Measurements from ENCODE around the gene ABHD17A. TPM values are rescaled to one million over a fixed set of nuclear protein-coding genes. Genes with fewer than 3 reads are reported as not detected.
"Not testable (repeated sequence)": the region's sequence is repeated elsewhere in the genome, so short reads cannot be mapped to it uniquely, and the experiment has no call there.

ABHD17A gene
- total RNA-seq, 1 donor from 2014 or later = 20.2 TPM

DNA sequence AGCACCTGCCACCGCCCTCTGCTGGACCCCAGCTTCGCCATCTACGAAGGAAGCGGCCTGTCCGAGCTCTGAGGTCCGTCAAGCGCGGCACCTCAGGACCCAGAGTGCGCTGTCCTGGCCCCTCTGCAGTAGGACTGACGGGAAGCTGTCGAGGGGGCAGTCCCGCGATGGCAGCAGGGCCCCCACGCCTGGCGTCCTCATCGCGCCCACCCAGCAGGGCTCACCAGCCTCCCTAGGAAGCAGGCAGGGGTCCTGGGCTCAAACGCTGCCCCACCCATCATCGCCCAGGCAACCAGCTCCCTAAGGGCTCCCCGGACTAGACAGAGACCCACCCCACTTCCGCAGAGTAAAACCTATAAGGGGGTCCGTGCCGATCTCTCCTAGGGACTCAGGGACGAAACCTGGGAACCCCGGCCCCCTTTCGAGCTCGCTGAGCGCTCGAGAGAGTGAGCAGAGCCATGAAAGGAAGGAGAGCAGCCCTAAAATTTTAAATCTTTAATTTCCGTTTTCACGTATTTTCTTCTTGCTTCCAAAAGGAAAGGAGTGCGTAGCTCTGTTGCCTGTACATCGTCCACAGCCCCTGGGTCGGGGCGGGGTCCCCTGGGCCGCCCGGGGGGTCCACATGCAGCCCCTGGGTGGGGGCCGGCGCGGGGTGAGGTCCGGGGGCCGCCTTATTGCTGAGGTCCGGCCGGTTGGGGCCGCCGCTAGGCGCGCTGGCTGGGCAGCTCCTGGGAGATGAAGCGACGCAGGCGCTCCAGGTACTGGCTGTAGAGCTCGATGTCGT lies 8.6 kb downstream of the ABHD17A start:
- Histone ChIP-seq H3K79me2 (ENCODE audit: low read depth) (peaks cover 42% of the 10 kb centered on the region), H3K4me1 (peaks cover 20% of the 10 kb centered on the region), H2AFZ (replicated peaks) (peak overlapping the region; percentile 78), H3K4me3 (peak overlapping the region; percentile 71), H3K4me2 (peak overlapping the region; percentile 92), H4K20me1 (ENCODE audit: low read depth) (peaks cover 30% of the 10 kb centered on the region), H3F3A (ENCODE audit: low read depth) (peaks cover 18% of the 10 kb centered on the region)
- H3K27me3 ChIP-seq; H3K9me3 ChIP-seq (ENCODE audit: low read depth); DNase-seq (ENCODE audit: low spot score); H3K36me3 ChIP-seq; H3K9me3 Mint-ChIP-seq; H3K9ac ChIP-seq; H3K36me3 Mint-ChIP-seq; H3K27me3 Mint-ChIP-seq (ENCODE audit: insufficient read depth, low read depth); H3K27ac ChIP-seq: not testable (repeated sequence)
- H3K4me1 Mint-ChIP-seq = peaks cover 20% of the 10 kb centered on the region
- peak overlapping the region; percentile 90 for H3K4me3 Mint-ChIP-seq
- peak overlapping the region; percentile 42 for H3K27ac Mint-ChIP-seq

DNA sequence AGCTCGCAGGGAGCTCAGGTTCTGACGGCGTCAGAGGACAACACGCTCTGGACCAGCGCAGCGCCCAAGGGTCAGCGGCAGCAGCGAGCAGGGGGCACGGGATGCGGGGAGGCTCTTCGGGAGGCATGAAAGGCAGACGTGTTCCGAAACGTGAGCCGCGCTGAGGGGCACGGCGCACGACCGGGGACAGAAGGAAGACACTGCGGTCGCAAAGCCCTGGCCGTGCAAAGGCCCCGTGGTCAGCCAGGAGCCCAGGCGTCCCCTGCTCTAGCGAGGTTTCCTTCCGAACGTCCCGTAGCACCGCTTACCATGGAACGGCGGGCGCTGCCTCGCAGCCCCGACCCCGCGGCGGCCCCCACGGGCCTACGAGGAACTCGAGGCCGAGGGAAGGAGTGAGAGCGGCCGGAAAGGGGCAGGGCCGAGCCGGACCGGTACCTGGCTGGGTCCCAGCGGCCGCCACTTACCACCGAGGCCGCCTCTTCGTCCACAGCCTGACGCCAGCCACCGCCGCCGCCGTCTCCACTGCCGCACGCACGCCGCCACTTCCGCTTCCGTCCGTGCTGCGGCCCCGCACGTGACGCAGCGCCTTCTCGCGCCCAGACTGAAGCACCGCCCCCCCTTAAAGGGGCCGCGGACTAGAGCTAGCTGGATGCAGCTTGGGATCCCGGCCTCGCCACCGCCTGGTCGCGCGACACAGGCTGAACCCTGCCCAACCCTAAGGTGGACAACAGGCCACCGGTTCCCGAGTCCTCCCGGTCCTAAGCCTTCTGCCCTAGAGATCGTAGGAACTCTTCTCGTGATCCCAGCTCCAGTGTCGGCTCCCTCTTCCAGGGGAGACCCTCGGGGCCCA lies 9.4 kb downstream of the ABHD17A start:
- Histone ChIP-seq H3K4me1 (peaks cover 20% of the 10 kb centered on the region), H3K79me2 (ENCODE audit: low read depth) (peaks cover 47% of the 10 kb centered on the region), H3K4me2 (peak overlapping the region; percentile 92), H3K27ac (no peak overlapping the region), H3K4me3 (peak overlapping the region; percentile 71), H2AFZ (replicated peaks) (peak overlapping the region; percentile 78), H3K36me3 (no peaks in the 10 kb centered on the region), H3F3A (ENCODE audit: low read depth) (peaks cover 18% of the 10 kb centered on the region), H3K9me3 (ENCODE audit: low read depth) (no peaks in the 10 kb centered on the region), H3K9ac (peak overlapping the region; percentile 70), H3K27me3 (no peaks in the 10 kb centered on the region), H4K20me1 (ENCODE audit: low read depth) (peaks cover 30% of the 10 kb centered on the region)
- Mint-ChIP-seq H3K36me3 (no peaks in the 10 kb centered on the region), H3K4me3 (peak overlapping the region; percentile 95), H3K27me3 (ENCODE audit: insufficient read depth, low read depth) (no peaks in the 10 kb centered on the region), H3K4me1 (peaks cover 20% of the 10 kb centered on the region), H3K27ac (peak overlapping the region; percentile 74), H3K9me3 (no peaks in the 10 kb centered on the region)
- peak; percentile 96 for DNase-seq (ENCODE audit: low spot score)
- TF ChIP-seq EZH2 (IDR thresholded peaks at IDR 0.05) = no peak
- TF ChIP-seq, protein P1, sequence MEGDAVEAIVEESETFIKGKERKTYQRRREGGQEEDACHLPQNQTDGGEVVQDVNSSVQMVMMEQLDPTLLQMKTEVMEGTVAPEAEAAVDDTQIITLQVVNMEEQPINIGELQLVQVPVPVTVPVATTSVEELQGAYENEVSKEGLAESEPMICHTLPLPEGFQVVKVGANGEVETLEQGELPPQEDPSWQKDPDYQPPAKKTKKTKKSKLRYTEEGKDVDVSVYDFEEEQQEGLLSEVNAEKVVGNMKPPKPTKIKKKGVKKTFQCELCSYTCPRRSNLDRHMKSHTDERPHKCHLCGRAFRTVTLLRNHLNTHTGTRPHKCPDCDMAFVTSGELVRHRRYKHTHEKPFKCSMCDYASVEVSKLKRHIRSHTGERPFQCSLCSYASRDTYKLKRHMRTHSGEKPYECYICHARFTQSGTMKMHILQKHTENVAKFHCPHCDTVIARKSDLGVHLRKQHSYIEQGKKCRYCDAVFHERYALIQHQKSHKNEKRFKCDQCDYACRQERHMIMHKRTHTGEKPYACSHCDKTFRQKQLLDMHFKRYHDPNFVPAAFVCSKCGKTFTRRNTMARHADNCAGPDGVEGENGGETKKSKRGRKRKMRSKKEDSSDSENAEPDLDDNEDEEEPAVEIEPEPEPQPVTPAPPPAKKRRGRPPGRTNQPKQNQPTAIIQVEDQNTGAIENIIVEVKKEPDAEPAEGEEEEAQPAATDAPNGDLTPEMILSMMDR (IDR thresholded peaks at IDR 0.05) = peak; percentile 53

DNA sequence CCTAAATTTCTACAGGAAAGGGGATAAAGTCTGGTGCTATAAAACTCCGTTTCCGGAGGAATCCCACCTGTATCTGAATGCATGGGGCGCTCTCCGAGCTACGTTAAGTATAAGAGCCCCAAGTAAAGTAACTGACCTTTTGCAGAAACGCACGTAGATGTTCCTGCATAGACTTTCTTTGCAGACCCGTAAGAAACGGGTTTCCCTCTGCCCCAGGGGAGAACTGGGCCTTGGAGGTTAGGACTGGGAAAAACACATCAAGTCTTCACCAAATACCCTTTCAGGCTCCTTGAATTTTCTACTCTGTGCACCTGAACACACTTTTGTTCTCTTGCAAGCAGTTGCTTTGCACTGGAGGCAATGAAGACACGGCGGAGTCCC lies 10.0 kb downstream of the ABHD17A start:
- H3K27me3 ChIP-seq; H3K36me3 Mint-ChIP-seq; H3K9me3 Mint-ChIP-seq; H3K36me3 ChIP-seq; H3K27ac ChIP-seq; H2AFZ ChIP-seq (replicated peaks); DNase-seq (ENCODE audit: low spot score); H3K9me3 ChIP-seq (ENCODE audit: low read depth); H3K27me3 Mint-ChIP-seq (ENCODE audit: insufficient read depth, low read depth): not testable (repeated sequence)
- Histone ChIP-seq H3K4me3 (peak overlapping the region; percentile 71), H4K20me1 (ENCODE audit: low read depth) (peaks cover 30% of the 10 kb centered on the region), H3K79me2 (ENCODE audit: low read depth) (peaks cover 47% of the 10 kb centered on the region), H3K4me2 (peak overlapping the region; percentile 92), H3K4me1 (peaks cover 20% of the 10 kb centered on the region), H3K9ac (peak overlapping the region; percentile 70), H3F3A (ENCODE audit: low read depth) (peaks cover 18% of the 10 kb centered on the region)
- Mint-ChIP-seq H3K4me3 (peak overlapping the region; percentile 95), H3K27ac (peak overlapping the region; percentile 74), H3K4me1 (peaks cover 20% of the 10 kb centered on the region)

DNA sequence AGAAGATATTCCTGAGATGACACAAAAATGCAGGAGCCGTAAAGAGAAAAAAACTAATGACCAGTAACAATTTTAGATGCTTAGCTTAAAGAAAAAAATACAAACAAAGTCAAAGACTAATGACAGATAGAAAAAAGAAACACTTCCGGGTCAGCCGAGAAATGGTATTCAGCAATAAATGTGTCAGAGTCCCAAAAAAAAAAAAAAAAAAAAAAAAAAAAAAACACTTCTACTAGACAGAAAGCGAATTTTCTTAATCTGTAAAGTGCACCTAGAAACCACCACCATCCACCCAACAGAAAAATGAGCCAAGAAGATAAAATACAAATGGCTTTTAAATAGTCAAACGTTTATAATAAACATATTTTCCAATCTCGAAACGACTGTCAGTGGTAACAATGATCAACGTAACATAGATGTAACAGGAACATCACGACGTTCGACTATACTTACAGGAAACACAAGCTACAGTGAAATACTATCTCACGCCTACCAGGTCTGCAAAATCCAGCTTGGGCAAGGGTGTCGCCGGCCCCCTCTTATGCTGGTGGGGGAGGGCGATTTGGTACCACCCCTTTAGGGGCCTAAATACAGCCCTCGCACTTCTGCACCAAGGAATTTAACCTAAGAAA lies 10.6 kb downstream of the ABHD17A start:
- Histone ChIP-seq H3K9me3 (ENCODE audit: low read depth) (no peaks in the 10 kb centered on the region), H3K27ac (no peak overlapping the region), H3K4me3 (peak overlapping the region; percentile 71), H3K36me3 (no peaks in the 10 kb centered on the region), H2AFZ (replicated peaks) (no peak overlapping the region), H3K79me2 (ENCODE audit: low read depth) (peaks cover 47% of the 10 kb centered on the region), H3K4me1 (peaks cover 20% of the 10 kb centered on the region), H3K9ac (peak overlapping the region; percentile 70), H3K4me2 (peak overlapping the region; percentile 92), H3K27me3 (no peaks in the 10 kb centered on the region), H4K20me1 (ENCODE audit: low read depth) (peaks cover 30% of the 10 kb centered on the region), H3F3A (ENCODE audit: low read depth) (peaks cover 20% of the 10 kb centered on the region)
- Mint-ChIP-seq H3K27me3 (ENCODE audit: insufficient read depth, low read depth) (no peaks in the 10 kb centered on the region), H3K9me3 (no peaks in the 10 kb centered on the region), H3K4me1 (peaks cover 20% of the 10 kb centered on the region), H3K27ac (no peak overlapping the region), H3K36me3 (no peaks in the 10 kb centered on the region), H3K4me3 (peak overlapping the region; percentile 95)
- DNase-seq (ENCODE audit: low spot score) = no peak
- TF ChIP-seq, protein P1 (IDR thresholded peaks at IDR 0.05) = no peak
- TF ChIP-seq EZH2phosphoT487 (IDR thresholded peaks at IDR 0.05) (no peak), EZH2 (IDR thresholded peaks at IDR 0.05) (no peak)

Measured in neural progenitor cell (in vitro differentiated cells).